RWPE2 (cell line): ENCODE data around the gene PEX10.

Experiments
- ATAC-seq: fragments of 200-7000 bp; cut with Tn5 transposase; 3 replicates; pipeline ENCODE4 v1.9.1; 2021; ENCODE audit warnings: low read depth
- DNase-seq: peaks from one replicate; pipeline ENCODE4 v3.0.0-alpha.2; 2020; ENCODE audit warnings: low spot score
- H3K27ac ChIP-seq: fragments of 450-650 bp; 2 replicates; pipeline ENCODE4 v1.5.1; 2017; ENCODE audit warnings: mild to moderate bottlenecking; ENCODE audit not compliant: poor library complexity, severe bottlenecking
- H3K27me3 ChIP-seq: fragments of 250-450 bp; sonication (Bioruptor Pico); 2 replicates; pipeline ENCODE4 v1.5.1; 2021; ENCODE audit warnings: mild to moderate bottlenecking, moderate library complexity; ENCODE audit not compliant: insufficient read depth, poor library complexity, severe bottlenecking
- H3K36me3 ChIP-seq: fragments of 250-450 bp; sonication (Bioruptor Pico); 2 replicates; pipeline ENCODE4 v1.5.1; 2020; ENCODE audit warnings: low read depth, mild to moderate bottlenecking, moderate library complexity
- H3K4me1 ChIP-seq: fragments of 250-450 bp; sonication (Bioruptor Pico); 2 replicates; pipeline ENCODE4 v1.5.1; 2021; ENCODE audit warnings: mild to moderate bottlenecking, moderate library complexity; ENCODE audit not compliant: insufficient read depth, poor library complexity, severe bottlenecking
- H3K4me3 ChIP-seq: fragments of 250-450 bp; sonication (Bioruptor Pico); 2 replicates; pipeline ENCODE4 v1.5.1; 2021; ENCODE audit warnings: mild to moderate bottlenecking, moderate library complexity; ENCODE audit not compliant: severe bottlenecking
- H3K9me3 ChIP-seq: fragments of 250-450 bp; sonication (Bioruptor Pico); 2 replicates; pipeline ENCODE4 v1.5.1; 2021; ENCODE audit warnings: mild to moderate bottlenecking, moderate library complexity; ENCODE audit not compliant: severe bottlenecking
- CTCF ChIP-seq: fragments of 450-650 bp; IDR thresholded peaks from one replicate; pipeline ENCODE4 v1.5.1; 2017; ENCODE audit warnings: mild to moderate bottlenecking, moderate library complexity; ENCODE audit not compliant: poor library complexity, severe bottlenecking

The PEX10 gene

DNA sequence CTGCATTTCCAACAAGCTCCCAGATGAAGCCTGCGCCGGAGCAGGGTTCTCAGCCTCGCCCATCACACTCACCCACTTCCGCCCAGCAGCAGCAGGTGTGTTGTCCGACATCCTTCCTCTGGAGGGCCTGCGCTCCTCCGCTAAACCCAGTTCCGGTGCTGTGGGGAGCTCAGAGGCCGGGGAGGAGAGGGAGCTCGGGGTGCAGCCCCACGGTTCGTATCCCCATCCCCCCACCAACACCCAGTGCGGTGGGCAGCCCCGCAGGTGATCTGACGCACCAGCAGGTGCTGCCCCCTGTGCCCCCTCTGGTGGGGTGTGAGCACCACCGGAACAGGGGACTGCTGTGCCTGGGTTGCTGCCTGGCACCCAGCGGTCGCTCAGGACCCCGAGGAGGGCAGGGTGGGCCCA is 3.4 kb upstream of the PEX10 start:
- H3K36me3 ChIP-seq: no peaks in the 10 kb centered on the region
- no peak for DNase-seq
- peak; percentile 15 for TF ChIP-seq CTCF
- peaks cover 21% of the 10 kb centered on the region for H3K4me1 ChIP-seq
- no peaks in the 10 kb centered on the region for H3K9me3 ChIP-seq
- H3K27ac ChIP-seq: no peak overlapping the region
- no peak overlapping the region for H3K4me3 ChIP-seq
- ATAC-seq: no peak
- H3K27me3 ChIP-seq: no peaks in the 10 kb centered on the region

- H3K4me1 ChIP-seq: peaks cover 21% of the 10 kb centered on the region
- no peaks in the 10 kb centered on the region for H3K36me3 ChIP-seq
- no peaks in the 10 kb centered on the region for H3K27me3 ChIP-seq
- TF ChIP-seq CTCF: no peak
- H3K27ac ChIP-seq: no peak overlapping the region
- no peak for DNase-seq
- no peak overlapping the region for H3K4me3 ChIP-seq
- no peak for ATAC-seq
- H3K9me3 ChIP-seq: no peaks in the 10 kb centered on the region
These were observed 3.0 kb upstream of the PEX10 start for GRCh38 chr1:2415337-2415736.

GRCh38 chr1:2414297-2414958 is 2.1 kb upstream of the PEX10 start:
- Histone ChIP-seq H3K4me1 (peaks cover 21% of the 10 kb centered on the region), H3K27ac (peak overlapping the region; percentile 67), H3K9me3 (no peaks in the 10 kb centered on the region), H3K4me3 (no peak overlapping the region), H3K36me3 (no peaks in the 10 kb centered on the region), H3K27me3 (no peaks in the 10 kb centered on the region)
- DNase-seq: no peak
- TF ChIP-seq CTCF: peak; percentile 96
- ATAC-seq: peak; percentile 13; the same call in 1 of the 3 replicates

- Histone ChIP-seq H3K27me3 (no peaks in the 10 kb centered on the region), H3K4me3 (peak overlapping the region; percentile 87), H3K27ac (peak overlapping the region; percentile 67), H3K4me1 (peaks cover 21% of the 10 kb centered on the region), H3K36me3 (no peaks in the 10 kb centered on the region), H3K9me3 (no peaks in the 10 kb centered on the region)
- DNase-seq: no peak
- no peak for TF ChIP-seq CTCF
- 0 out of 3 replicates have a peak, but pooled peaks have one; percentile 1 for ATAC-seq
These were observed 1.3 kb upstream of the PEX10 start for GRCh38 chr1:2413495-2414296.
